DMS53 treated with DMSO at 0.1 percent for 48 hours (cell line): Measurements from ENCODE around the gene CCDC88C.

Experiments used
- DNase-seq: peaks from one replicate; lab custom pipeline; 2025; ENCODE audit not compliant: unreplicated experiment; lab: John Stamatoyannopoulos, UW

The CCDC88C gene

DNA sequence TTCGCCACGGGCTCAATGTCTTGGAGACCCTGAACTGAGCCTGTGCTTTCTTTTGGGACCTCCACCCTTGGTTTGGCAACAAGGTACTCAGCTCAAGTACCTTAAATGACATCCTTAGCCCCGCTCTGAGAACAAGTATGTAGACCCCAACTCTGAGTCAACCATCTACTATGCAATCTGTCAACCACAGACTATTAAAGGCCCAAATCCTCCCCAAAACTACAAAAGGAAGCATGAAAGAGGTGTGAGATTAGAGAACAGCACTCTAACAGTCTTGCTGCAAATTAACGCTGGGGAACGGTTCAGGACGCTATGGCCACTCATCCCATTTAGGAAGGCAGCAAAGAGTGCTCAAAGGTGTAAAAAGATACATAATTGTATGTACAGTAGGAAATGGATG, 52.1 kb downstream of the CCDC88C start:
- no peak for DNase-seq

DNA sequence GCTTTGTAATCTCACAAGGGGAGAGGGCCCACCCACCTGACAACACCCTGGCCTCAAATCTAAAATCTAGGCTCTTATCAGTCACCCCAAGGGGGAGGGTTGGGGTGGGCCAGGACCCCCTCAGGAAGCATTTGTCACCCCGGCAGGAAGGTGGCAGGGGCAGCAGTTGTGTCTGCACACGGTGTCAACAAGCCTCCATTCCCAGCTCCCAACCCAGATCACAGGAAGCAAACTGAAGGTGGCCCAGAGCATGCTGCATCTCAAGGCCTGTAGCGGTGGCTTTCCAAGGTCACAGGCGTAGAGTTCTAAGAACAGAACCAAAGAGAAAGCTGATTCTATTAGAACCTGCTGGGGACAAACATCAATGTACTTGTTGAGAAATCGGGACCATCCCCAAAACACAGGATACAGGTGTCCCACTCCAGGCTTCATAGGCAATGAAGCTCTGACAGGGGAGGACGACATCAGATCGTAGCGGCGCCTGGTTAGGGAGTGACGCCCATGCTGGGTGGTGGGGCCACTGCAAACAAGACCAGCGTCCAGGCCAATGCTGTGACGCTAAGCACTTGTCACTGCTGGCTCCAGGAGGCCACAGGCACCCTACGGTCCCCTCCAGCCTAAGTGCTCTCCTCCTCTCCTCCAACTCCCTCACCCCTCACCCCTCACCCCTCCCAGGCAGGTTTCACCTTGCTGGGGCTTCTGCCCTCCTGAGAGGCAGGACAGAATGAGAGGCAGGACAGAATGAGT, 52.9 kb downstream of the CCDC88C start:
- no peak for DNase-seq

DNA sequence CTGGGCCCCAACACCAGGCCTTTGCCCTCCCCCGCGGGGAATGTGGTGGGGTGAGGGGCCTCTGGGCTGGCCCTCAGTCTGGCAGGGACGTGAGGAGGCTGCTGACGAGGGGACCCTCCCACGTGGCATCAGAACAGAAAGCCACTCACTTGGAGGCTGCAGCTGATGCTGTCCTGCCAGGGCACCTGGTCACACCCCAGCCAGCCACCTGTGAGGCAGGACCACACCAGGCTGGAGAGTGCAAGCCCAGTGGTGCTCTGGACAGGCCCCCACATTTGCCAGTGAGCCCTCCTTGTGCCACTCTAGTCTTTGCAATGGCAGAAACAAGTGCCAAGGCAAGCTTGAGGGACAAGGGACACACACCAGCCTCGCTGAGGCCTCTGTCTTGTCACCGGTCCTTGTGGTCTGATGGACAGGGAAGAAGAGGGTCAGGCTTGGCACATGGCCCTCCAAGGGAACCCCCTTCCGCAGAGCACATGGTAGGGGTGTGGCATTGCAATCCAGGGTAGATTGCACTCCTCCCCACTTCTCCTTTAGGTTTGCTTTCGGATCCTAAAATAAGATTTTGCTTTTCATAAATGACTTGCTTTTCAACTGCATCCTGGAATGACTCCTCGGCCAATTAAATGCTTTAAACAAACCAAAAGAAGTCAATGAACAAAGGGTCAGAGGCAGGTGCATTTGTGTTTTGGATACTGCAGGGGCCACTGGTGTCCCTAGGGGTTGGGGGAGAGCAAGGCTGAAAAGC, 53.7 kb downstream of the CCDC88C start:
- no peak for DNase-seq

DNA sequence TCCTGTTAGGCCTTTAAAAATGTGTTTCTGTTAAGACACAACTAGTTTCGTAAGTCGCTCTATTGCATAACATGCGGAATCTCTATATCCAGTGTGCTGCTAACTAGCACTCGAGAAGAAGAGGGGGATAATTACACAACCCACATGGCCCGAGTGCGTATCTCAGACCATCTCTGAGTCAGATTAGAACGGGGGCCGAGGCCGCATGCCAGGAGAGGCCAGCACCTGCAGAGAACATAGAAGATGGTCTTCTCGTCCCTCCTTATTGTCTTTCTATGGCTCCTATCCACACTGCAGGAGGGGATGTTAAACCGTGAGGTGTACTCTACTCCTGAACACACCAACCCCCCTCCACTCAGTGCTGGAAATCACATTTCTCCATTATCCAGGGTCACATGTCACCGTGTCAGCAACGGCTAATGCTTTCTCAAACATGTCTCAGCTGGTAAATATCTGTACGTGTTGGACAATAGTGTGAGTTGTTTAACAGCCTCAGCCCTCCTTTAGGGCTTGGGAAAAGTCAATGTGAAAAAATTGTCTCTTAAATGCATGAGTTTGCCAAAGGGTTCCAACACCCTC, 56.3 kb downstream of the CCDC88C start:
- DNase-seq, result no peak

DNA sequence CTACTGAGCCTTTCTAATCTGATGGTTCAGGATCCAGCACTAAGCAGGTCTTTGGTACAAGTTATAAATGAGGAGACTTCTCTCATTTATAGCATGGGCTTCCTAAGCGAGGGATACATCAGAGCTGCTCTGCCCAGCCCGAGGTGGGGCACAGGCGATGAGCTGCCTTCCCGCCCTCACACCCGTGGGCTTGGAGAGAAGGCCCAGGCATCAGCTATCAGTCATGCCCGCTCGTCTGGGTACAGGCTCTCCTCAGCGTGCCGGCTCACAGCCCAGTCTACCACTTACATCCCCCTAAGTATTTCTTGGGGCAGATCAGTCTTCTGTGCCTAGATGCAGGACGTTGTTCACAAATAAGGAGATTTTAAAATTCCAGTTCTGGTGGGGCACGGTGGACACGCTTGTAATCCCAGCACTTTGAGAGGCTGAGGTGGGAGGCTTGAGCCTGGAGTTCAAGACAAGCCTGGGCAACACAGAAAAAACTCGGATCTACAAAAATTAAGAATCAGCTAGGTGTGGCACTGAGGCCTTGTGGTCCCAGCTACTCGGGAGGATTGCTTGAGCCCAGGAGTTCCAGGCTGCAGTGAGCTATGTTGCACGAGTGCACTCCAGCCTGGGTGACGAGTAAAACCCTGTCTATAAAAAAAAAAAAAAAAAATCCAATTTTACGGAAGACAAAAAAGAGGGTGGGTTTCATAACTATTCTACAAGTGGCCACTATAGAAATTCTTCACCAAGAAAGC, 57.0 kb downstream of the CCDC88C start:
- no peak for DNase-seq

DNA sequence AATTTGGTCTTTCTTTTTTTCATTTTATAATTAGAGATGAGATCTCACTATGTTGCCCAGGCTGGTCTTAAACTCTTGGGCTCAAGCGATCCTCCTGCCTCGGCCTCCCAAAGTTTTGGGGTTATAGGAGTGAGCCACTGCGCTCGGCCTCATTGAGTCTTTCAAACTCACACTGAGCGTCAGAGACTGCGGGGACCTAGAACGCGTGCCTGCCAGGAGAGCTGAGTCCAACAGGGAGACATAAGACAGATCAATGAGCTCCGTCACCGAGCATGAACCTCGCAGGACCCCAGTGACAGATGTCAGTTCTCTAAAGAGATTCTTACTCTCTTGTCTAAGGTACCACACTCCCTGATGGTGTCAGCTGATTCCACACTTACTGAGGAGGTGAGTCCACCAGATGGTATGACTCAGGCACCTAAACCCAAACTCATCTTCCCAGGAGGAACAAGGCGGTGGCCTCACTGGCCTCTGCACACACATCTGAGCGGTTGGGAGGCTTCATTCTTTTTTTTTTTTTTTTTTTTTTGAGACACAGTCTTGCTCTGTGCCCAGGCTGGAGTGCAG, 58.9 kb downstream of the CCDC88C start:
- DNase-seq, result no peak

DNA sequence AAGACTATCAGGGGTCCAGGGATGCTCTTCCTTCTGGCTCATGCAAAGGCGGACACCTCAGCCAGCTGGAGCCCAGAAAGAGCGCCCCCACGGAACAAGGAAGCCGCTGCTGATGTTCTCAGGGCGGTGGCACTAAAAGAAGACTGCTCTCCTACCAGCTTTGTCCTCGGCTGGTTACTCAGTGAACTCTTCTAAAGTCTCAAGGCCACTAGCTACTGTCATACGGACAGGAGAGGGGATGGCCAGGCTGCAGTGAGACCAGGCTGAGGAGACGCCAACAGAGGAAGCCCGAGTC, 59.6 kb downstream of the CCDC88C start:
- no peak for DNase-seq

DNA sequence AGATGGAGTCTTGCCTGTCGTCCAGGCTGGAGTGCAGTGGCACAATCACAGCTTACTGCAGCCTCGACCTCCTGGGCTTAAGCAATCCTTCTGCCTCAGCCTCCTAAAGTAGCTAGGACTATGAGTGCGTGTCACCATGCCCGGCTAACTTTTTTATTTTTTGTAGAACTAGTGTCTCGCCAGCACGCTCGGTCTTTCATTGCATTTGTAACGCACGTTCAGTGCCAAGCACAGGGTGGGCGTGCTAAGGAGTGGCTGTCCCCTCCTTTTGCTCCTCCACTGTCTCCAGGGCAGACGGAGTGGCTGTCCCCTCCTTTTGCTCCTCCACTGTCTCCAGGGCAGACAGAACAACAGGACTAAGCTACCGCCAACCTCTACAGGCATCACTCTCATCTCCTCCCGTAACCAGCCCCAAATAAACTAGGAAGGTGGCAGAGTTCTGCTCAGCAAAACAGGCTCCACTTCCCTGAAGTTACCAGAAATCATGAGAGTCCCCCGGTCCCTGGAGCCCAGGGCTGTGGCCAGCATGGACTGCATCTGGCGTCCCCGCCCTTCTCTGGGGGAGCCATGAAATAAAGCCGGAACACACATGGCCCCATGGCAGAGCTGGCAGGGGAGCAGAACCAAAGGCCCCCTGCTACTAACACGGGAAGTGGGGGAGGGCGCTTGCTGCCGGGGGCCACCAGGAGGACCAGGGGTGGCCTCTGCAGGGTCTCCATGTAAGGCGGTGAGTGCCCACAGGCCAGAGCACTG, 60.2 kb downstream of the CCDC88C start:
- DNase-seq, result no peak

DNA sequence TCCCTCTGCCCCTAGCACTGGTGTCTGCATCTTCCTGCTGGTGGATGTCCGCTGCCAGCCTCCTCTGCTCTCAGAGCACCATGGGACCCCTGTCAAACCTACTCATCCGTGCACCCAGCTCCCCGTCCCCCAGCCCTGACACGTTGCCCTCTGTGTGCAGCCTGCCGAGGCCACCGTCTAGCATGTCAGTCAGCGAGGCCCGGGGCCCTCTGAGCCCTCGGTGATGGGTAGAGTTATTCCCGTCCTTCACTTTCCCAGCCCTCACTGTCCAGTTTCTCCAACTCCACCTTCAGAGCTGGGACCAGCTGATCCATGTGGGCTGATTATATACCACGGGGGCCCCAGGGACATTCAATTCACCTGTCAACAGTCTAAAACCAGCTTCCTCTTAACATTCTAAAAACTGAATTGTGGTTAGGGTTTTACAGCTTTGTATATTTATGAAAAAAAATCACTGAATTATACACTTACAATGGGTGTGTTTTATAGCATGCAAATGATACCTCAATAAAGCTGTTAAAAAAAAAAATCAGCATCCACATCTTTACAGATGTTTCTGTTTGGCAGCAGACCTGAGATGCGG, 61.3 kb downstream of the CCDC88C start:
- DNase-seq, result no peak

DNA sequence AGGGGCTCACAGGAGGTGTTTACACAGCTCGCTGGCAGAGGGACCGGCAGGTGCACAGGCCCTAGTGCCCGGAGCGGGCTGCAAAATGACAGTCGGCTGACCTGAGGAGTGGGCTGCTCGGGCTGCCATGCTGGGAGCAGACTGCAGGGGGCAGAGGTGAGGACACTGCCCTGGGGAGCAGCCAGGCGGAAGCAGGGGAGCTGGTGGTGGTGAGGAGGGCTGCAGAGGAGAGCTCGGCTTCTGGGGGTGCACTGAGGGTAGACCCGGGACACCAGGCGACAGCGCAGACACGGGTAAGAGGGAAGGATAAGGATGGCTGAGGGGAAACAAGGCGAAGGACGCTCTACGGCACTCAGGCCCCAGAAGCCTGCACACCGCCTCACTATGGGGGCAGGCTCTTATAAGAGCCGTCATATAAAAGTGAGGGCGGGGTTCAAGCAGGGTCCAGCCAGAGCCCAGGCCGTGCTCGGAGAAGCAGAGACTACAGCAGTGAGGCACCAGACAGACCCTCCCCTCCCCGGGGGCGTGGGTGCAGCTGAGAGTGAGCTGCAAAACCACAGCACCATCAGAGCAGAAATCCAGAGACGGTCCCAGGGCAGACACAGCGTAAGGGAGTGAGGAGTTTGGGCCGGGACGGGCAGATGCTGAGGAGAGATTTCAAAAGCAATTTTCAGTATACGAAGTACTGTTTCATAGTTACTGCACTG, 62.5 kb downstream of the CCDC88C start:
- DNase-seq, result peak; percentile 71

DNA sequence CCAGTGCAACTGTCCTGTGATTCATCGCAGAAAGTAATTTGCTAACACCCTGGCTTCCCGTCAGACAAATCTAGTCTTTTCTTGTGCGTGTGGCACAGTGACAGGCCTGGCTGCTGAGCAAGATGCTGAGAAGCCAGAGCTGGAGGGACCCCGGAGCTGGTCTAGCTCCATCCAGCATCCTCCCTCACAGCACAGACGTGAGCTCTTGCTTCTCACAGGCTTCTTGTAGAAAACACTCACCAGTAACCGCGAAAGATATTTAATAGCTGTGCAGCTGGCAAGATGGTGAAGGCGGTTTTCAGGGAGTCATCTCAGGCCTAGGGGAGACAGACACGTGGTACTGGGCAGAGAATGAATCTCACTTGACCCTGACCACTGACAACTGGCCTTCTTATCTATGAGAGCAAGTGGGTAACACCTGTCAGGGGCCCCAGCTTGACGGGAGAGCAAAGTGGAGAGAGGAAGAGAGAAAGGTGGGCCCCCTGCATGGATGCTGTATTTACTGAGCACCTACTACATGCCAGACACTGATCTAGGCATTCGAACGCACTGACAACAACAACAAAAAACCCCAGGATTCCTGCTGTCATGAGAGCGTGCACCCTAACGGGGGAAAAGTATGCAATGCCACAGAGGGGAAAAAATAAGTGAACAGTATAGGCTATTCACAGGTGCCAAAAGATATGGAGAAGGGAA, 63.3 kb downstream of the CCDC88C start:
- no peak for DNase-seq

DNA sequence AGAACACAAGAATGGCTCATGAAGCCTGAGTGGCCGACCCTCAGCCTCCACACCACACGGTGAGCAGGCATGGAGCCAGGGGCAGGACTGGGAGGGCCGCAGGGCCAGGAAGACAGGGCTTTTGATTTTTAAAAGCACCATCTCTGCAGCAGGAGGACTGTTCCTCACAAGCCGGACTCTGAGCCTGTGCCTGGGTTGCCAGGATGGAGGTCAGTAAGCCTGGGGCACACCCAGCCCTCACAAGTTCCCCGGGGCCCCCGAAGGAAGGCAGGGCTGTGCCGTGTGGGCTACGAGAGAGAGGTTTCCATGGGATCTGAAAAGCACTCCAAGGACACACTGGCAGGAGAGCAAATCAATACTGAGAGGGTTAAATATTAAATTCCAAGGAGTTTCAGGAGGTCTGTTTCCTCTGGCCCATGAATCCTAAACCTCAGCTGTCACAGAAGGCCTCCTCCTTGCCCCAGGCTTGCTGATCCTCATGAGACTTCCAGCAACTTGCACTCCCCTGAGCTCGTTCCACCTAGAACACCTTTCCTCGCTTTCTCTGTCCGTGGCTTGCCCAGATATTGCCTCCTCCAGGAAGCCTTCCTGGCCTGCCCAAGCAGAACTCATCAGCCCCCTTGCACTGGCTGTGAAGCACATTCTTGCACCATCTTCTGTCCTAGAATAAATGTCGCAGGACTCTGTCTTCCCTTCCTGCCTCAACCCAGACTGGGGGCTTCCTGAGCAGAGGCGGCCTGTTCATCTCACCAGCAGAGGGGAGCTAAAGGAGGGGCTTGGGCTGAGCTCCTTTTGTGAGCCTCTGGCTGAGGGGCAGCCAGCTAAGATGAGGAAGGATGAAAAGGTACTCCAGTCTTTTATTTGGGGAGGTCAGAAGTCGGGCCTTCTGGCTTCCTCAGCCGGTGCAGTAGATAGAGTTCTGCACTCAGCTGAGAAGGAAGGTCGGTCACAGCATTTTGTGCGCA, 64.6 kb downstream of the CCDC88C start:
- no peak for DNase-seq

DNA sequence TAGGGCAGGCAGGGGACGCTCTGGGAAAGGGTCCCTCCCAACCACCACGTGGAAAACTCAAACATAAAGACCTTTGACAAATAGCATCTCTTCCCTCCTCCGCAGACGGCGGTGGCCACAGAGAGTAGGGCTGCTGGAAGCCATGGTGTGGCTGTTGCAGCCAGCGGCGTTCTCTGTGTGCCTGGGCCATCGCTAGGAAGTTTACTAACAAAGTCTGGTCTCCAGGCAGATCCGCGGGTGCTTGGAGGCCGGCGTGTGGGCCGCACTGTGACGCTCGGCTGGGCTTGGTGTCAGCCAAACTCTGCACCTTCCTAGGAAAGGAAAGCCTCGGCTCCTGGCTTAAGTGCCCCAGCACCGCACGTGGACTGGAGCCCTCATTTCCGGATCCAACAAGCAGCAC, 65.6 kb downstream of the CCDC88C start:
- no peak for DNase-seq

DNA sequence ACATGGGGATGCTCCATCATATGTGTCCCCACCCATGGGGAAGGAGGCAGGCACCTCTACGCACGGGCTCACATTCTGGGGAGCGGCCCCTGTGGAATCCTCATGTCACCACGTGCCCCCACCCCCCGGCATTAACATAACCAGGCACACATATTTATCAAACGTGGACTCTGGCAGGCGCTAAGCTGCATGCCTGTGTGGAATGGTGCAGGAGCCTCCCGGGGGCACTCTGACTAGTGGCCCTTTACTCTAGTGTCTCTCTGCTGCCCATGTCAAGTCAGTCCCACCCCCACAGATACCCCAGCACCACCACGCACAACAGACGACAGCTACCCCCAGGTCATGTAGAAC, 66.1 kb downstream of the CCDC88C start:
- no peak for DNase-seq

DNA sequence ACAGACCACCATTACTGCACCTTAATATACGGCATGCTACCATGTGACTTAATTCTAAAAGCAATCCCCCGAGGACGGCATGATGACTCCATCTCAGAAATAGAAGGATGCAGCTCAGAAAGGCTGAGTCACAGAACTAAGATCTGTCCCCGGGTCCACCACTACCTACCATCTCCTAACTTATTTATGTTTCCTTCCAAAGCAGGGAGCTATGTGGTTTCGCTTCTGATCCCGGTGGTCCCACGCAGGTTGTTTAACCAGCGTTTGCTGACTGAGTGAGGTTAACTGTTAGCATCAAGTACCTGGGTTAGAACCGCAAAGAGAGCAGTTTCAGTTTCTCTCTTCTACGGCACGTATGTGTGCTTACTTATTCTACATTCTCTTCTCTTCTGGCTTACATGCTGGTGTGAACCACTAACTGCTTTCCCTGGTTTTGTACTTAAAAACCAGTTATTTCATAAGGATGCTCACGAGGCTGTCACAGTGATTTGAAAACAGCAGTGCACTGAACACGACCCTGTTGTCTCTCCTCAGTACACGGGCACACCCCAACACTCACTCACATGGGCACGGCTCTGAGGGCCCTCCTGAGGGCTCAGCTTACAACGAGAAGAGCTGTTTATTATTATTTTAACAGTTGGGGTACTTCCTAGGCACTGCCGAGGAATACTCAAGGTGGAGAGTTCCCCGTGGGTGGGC, 66.7 kb downstream of the CCDC88C start:
- DNase-seq, result no peak

DNA sequence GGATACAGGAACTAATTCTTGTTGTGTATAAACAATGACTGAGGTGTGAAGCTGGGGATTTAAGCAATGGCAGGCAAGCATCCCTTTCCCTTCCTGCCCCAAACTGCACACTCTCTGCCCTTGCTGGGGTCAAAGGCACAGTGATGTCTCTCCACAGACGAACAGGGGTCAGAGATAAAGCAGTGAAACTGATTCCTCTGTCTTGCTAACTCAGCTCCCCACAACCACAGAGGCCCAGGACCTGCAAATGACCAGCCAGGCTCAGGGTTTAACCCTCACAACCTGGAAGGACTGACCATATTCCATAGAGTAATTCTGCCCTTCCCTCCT, 67.2 kb downstream of the CCDC88C start:
- DNase-seq, result no peak

DNA sequence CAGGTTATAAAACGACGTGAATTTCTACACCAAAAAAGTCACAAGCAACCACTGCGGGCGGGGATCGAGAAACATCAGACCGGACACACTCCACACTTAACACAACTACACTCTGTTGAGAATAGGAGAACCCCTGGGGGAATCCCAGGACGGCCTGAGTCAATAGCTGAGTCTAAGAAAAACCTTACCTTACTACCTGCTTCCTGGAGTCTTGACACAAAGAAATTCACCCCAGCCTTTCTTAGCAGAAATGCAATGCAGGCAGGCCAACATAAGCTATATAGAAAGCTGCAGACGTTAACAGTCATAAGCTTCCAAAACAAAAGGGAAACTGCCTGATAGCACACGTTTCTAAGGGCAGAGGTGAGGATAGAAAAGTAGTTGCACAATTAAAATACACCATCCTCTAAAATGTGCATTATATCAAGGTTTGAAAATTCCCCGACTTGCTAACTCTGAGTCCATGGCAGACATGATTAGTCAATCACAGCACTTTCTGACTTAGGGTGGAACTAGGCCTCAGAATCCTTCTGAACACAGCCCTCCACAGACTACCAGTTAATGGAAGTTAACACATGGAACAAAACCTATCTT, 68.0 kb downstream of the CCDC88C start:
- no peak for DNase-seq
